Transverse colon (tissue), 4 donors: ENCODE measurements around the gene CALHM3. TPM values are rescaled to one million over a fixed set of nuclear protein-coding genes. Genes with fewer than 3 reads are reported as not detected.

Experiments used
- DNase-seq: peaks from one replicate; pipeline ENCODE4 v3.0.0-alpha.2; 2019
- H3K27ac ChIP-seq, 4 donors: fragments of 200-600 bp; sonication (generic); 2 replicates each; pipeline ENCODE4 v1.5.1; 2016 to 2018; ENCODE audit warnings: inconsistent platforms in 4 of 4
- H3K27me3 ChIP-seq: fragments of 200-600 bp; sonication (generic); 2 replicates; pipeline ENCODE4 v1.5.1; 2017; ENCODE audit warnings: inconsistent platforms
- H3K36me3 ChIP-seq, 4 donors: fragments of 200-600 bp; sonication (generic); 2 replicates each; pipeline ENCODE4 v1.5.1; 2017 to 2019; ENCODE audit warnings: inconsistent platforms in 4 of 4
- H3K4me1 ChIP-seq, 4 donors: fragments of 200-600 bp; sonication (generic); 2 replicates each; pipeline ENCODE4 v1.5.1; 2017 to 2020; ENCODE audit warnings: inconsistent platforms in 4 of 4
- H3K4me3 ChIP-seq, 4 donors: fragments of 200-600 bp; sonication (generic); 1 replicate in 1 of 4; 2 replicates in 3 of 4; pipeline versions ENCODE4 v1.5.1 to v1.6.1; 2017 to 2019; ENCODE audit warnings: inconsistent platforms in 4 of 4
- H3K9me3 ChIP-seq, 2 donors: fragments of 200-600 bp; sonication (generic); 2 replicates each; pipeline ENCODE4 v1.5.1; 2017 to 2019; ENCODE audit warnings: inconsistent platforms in 2 of 2
- CTCF ChIP-seq, 5 experiments: fragments of 200-600 bp in 3 of 5; fragments of 450-650 bp in 2 of 5; sonication (generic) in 3 of 5; IDR thresholded peaks; 1 replicate in 2 of 5; 2 replicates in 3 of 5; pipeline ENCODE4 v1.5.1; 2016 to 2017; ENCODE audit warnings: antibody characterized with exemption in 5 of 5, inconsistent platforms in 3 of 5, mild to moderate bottlenecking in 2 of 5, moderate library complexity in 1 of 5
- EP300 ChIP-seq: sonication (generic); formaldehyde crosslinking; IDR thresholded peaks from one replicate; pipeline ENCODE4 v1.6.1; 2017; ENCODE audit warnings: antibody characterized with exemption, low read depth
- POLR2A ChIP-seq: fragments of 450-650 bp; IDR thresholded peaks from one replicate; pipeline ENCODE4 v1.6.1; 2016; ENCODE audit warnings: antibody characterized with exemption, mild to moderate bottlenecking, moderate library complexity
- POLR2AphosphoS5 ChIP-seq, 3 donors: sonication (generic); formaldehyde crosslinking; IDR thresholded peaks; one replicate each; pipeline ENCODE4 v1.6.1; 2016; ENCODE audit warnings: antibody characterized with exemption in 3 of 3
- WGBS, 2 donors: methylation state at CpG; one replicate each; pipeline ENCODE4 v1.1.5; 2018; ENCODE audit warnings: low coverage in 1 of 2; 5-methylcytosine and 5-hydroxymethylcytosine counted together
- in situ Hi-C, 4 donors: fragments of 200-750 bp; cut with MboI; loops; one replicate each; pipeline versions ENCODE4 v1.15.0 to v1.15.1; 2017; ENCODE audit warnings: low sequenced_read_pairs in 3 of 4, low pct_ligation_motif_present in 1 of 4, low pct_unique_long_range_greater_than_20kb in 1 of 4
- intact Hi-C: fragments of 100-400 bp; cut with DNase I; formaldehyde crosslinking; loops from one replicate; pipeline ENCODE4 v1.15.1; 2023; ENCODE audit warnings: low total_unique reads
- total RNA-seq, 4 donors: library from RNA; depleted of rRNA; stranded (reverse); fragments of >200 nt; gene quantifications; one replicate each; pipeline ENCODE4 v1.1.0, GENCODE V29; 2016

Gene CALHM3
- total RNA-seq, 4 donors from 2014 or later = not detected

- Histone ChIP-seq H3K9me3 (no peaks in the 10 kb centered on the region), H3K4me1 (peaks cover 13 to 38% (median 20%) of the 10 kb centered on the region in 4 donors), H3K27ac (peak overlapping the region; percentile 59 to 77 (median 70)), H3K4me3 (no peak overlapping the region), H3K36me3 (no peaks in the 10 kb centered on the region), H3K27me3 (no peaks in the 10 kb centered on the region)
- intact Hi-C loops (no loop called here), in situ Hi-C loops (no loop called here)
- WGBS, 2 donors = 48% methylated on average over 13 of the region's 13 CpGs; no CpG with 5 or more reads in 1 of the 2 donors
- no peak for DNase-seq
- TF ChIP-seq POLR2A (no peak), CTCF (IDR thresholded peaks at IDR 0.05) (no peak), POLR2AphosphoS5 (IDR thresholded peaks at IDR 0.05) (peak in 2 of 3 donors; percentile 53 to 64), EP300 (no peak)
Measured at GRCh38 chr10:103512591-103513379, 33.7 kb upstream of the CALHM3 start.

GRCh38 chr10:103512166-103512565, 33.1 kb upstream of the CALHM3 start:
- intact Hi-C loops (no loop called here), in situ Hi-C loops (no loop called here)
- Histone ChIP-seq H3K27ac (peak overlapping the region in 2 of 4 donors; percentile 66 to 77), H3K9me3 (no peaks in the 10 kb centered on the region), H3K4me3 (no peak overlapping the region), H3K4me1 (peaks cover 13 to 42% (median 20%) of the 10 kb centered on the region in 4 donors), H3K36me3 (no peaks in the 10 kb centered on the region), H3K27me3 (no peaks in the 10 kb centered on the region)
- DNase-seq = no peak
- TF ChIP-seq EP300 = no peak
- no peak for TF ChIP-seq CTCF (IDR thresholded peaks at IDR 0.05)
- TF ChIP-seq POLR2A = no peak
- no peak for TF ChIP-seq POLR2AphosphoS5 (IDR thresholded peaks at IDR 0.05)

GRCh38 chr10:103510791-103511752, 32.0 kb upstream of the CALHM3 start:
- no peaks in the 10 kb centered on the region for H3K27me3 ChIP-seq
- in situ Hi-C loops (no loop called here), intact Hi-C loops (no loop called here)
- DNase-seq = no peak
- H3K4me3 ChIP-seq = no peak overlapping the region
- no peaks in the 10 kb centered on the region for H3K9me3 ChIP-seq
- no peak overlapping the region for H3K27ac ChIP-seq
- peaks cover 13 to 42% (median 20%) of the 10 kb centered on the region in 4 donors for H3K4me1 ChIP-seq
- H3K36me3 ChIP-seq = no peaks in the 10 kb centered on the region
- WGBS, 2 donors = 91 to 94% methylated on average over 3 to 10 of the region's 10 CpGs
- TF ChIP-seq EP300 (no peak), POLR2AphosphoS5 (IDR thresholded peaks at IDR 0.05) (no peak), POLR2A (no peak), CTCF (IDR thresholded peaks at IDR 0.05) (no peak)
